AG08396 (cell line): ENCODE data around the gene MAMLD1.
A peak's percentile ranks its signal among the peaks of the same experiment; 100 is the strongest.

Experiments used
- DNase-seq: peaks from one replicate; pipeline ENCODE4 v3.0.0; 2012; ENCODE audit warnings: low spot score, mixed read lengths

The MAMLD1 gene

GRCh38 chrX:150459196-150459595 is 96.1 kb downstream of the MAMLD1 start:
- no peak for DNase-seq

- no peak for DNase-seq
These were observed 96.9 kb downstream of the MAMLD1 start for GRCh38 chrX:150460063-150460462.

- DNase-seq, result no peak
These were observed 97.7 kb downstream of the MAMLD1 start for GRCh38 chrX:150460781-150461180.

GRCh38 chrX:150463566-150463965 is 100.4 kb downstream of the MAMLD1 start:
- DNase-seq, result no peak

GRCh38 chrX:150464001-150464400 is 100.9 kb downstream of the MAMLD1 start:
- DNase-seq, result no peak

GRCh38 chrX:150465326-150465725 is 102.2 kb downstream of the MAMLD1 start:
- no peak for DNase-seq

- DNase-seq, result no peak
These were observed 103.0 kb downstream of the MAMLD1 start for GRCh38 chrX:150465881-150466775.

- no peak for DNase-seq
These were observed 109.2 kb downstream of the MAMLD1 start for GRCh38 chrX:150472306-150472705.

- no peak for DNase-seq
These were observed 110.3 kb downstream of the MAMLD1 start for GRCh38 chrX:150473371-150473770.

- no peak for DNase-seq
These were observed 112.3 kb downstream of the MAMLD1 start for GRCh38 chrX:150475461-150475860.

GRCh38 chrX:150476164-150476699 is 113.1 kb downstream of the MAMLD1 start:
- DNase-seq, result peak; percentile 30

- DNase-seq, result no peak
These were observed 114.3 kb downstream of the MAMLD1 start for GRCh38 chrX:150477371-150477770.

- no peak for DNase-seq
These were observed 115.7 kb downstream of the MAMLD1 start for GRCh38 chrX:150478496-150479492.

- peak; percentile 39 for DNase-seq
These were observed 119.6 kb downstream of the MAMLD1 start for GRCh38 chrX:150482537-150483206.

- no peak for DNase-seq
These were observed 120.4 kb downstream of the MAMLD1 start for GRCh38 chrX:150483356-150483985.

GRCh38 chrX:150486011-150486410 is 122.9 kb downstream of the MAMLD1 start:
- DNase-seq, result peak; percentile 56

- DNase-seq, result no peak
These were observed 124.4 kb downstream of the MAMLD1 start for GRCh38 chrX:150487369-150488094.

- DNase-seq, result no peak
These were observed 126.4 kb downstream of the MAMLD1 start for GRCh38 chrX:150489359-150490015.

GRCh38 chrX:150495496-150495895 is 132.4 kb downstream of the MAMLD1 start:
- DNase-seq, result no peak

GRCh38 chrX:150499240-150499639 is 136.1 kb downstream of the MAMLD1 start:
- DNase-seq, result no peak
